Embryonic facial prominence (tissue), 1 donor: ENCODE measurements around the gene CANX.
"Not testable (repeated sequence)": the region's sequence is repeated elsewhere in the genome, so short reads cannot be mapped to it uniquely, and the experiment has no call there.

Experiments
- DNase-seq: peaks from one replicate; pipeline ENCODE4 v3.0.0-alpha.2; 2016; ENCODE audit errors: extremely low spot score

CANX gene, protein sequence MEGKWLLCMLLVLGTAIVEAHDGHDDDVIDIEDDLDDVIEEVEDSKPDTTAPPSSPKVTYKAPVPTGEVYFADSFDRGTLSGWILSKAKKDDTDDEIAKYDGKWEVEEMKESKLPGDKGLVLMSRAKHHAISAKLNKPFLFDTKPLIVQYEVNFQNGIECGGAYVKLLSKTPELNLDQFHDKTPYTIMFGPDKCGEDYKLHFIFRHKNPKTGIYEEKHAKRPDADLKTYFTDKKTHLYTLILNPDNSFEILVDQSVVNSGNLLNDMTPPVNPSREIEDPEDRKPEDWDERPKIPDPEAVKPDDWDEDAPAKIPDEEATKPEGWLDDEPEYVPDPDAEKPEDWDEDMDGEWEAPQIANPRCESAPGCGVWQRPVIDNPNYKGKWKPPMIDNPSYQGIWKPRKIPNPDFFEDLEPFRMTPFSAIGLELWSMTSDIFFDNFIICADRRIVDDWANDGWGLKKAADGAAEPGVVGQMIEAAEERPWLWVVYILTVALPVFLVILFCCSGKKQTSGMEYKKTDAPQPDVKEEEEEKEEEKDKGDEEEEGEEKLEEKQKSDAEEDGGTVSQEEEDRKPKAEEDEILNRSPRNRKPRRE

DNA sequence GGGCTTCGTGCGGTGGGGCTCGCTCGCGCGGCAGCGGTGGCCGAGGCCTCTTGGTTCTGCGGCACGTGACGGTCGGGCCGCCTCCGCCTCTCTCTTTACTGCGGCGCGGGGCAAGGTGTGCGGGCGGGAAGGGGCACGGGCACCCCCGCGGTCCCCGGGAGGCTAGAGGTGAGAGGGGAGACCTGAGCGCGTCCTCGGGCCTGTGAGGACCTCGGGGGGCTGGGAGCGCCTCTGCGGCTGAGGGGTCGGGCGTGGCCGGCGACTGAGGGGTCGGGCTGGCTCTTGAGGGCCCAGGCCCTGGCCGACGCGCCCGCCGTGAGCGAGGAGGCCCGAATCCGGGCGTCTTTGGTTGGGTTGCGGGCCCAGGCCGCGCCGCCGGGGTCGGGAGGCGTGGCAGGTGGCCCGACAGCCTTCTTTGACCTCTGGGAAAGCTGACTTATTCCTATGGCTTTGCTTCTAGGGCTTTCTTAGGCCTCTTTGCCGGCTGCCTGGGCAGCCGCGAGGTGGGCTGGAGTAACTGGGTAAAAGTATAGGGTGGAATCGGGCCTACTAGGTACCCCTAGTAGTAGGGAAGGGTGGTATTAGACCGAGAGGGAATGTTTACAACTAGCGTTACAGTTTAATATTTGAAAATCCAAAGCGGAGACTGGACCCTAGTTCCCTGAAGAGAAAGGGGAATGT, at the start of gene CANX:
Gene CANX, plus strand, starts transcription at position 33 of the 681 bp plus-strand sequence. CDS start 6,715 bp downstream, outside the sequence.
- DNase-seq: no peak

DNA sequence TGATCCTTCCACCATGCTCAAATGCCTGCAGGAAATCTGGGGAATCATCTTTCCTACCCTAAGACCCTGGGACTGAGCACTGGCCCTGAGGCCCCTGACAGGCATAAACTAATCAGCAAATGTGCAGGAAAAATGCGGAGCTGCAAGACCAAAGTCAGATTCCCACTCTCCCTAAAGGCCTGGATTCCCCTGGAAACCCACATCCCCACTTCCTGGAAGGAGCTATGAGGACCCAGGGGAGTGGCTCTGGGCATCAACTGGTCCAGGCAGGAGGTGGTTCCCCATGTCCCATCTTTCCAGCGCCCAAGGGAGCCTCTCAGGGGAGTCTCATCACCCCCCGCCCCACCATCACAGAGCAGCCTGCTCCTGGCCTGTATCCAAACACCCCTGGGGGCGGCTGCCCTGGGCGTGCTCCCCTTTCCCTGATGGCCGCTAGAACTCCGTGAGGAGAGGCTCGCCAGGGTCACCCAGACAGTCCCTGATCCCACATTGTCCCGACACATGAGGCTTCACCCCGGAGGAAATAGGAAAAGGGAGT, 49.5 kb upstream of the CANX start:
- DNase-seq: not testable (repeated sequence)

DNA sequence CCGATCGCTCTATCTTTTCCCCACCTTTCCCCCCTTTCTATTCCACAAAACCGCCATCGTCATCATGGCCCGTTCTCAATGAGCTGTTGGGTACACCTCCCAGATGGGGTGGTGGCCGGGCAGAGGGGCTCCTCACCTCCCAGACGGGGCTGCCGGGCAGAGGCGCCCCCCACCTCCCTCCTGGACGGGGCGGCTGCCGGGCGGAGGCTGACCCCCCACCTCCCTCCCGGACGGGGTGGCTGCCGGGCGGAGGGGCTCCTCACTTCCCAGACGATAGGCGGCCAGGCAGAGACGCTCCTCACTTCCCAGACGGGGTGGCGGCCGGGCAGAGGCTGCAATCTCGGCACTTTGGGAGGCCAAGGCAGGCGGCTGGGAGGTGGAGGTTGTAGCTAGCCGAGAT, 48.5 kb upstream of the CANX start:
- DNase-seq: not testable (repeated sequence)

DNA sequence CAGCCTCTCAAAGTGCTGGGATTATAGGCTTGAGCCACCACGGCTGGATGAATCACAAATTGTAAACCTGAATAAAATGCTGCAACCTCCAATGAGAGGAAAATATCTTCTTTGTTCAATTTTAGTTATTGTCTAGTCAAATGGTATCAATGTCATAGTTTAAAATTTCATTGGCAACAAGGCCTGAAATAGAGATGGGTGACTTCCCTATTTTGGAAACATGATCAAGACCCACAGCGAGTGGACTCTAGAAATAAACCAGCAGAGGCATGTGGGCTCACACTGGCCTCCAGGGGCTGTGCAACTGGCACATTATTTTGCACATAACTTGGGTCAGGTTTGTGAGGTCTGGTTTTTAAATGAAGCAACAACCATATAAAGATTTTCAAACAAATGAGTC, 45.6 kb upstream of the CANX start:
- not testable (repeated sequence) for DNase-seq

DNA sequence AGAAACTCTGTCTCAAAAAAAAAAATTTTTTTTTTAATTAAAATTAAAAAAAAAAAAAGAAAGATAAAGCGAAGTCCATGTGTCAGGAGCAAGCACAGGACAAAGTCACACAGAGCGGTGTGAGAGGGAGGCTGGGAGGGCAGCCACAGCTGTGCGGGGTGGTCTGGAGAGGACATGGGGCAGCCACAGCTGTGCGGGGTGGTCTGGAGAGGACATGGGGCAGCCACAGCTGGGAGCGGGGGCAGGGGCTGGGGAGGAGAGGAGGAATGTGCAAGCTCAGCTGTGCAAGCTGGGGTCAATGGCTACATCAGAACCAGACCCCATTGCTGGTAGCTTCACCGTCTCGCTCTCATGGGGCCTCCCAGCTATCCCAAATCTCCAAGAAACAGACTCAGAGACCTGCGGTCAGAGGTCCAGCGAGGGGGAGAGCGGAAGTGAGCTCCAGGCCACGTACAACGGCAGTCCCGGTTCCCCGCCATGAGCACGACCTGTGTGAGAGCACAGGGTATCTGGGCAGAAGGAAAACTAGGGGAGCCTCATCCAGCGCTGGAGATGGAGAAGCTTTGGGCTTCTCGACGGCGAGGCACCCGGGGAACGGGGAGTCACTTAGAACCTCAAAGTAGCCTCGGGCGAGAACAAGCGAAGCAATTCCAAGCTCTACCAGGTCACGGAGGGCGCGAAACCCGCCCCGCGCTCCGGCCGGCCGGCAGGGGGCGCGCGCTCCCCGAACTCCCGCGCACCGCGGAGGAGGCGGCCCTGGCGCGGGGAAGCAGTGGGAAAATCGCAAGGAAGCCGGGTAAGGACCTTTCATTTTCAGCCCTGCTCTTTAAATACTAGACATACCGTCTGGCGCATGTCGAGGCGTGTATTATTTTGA, 41.2 kb upstream of the CANX start:
- DNase-seq: not testable (repeated sequence)

DNA sequence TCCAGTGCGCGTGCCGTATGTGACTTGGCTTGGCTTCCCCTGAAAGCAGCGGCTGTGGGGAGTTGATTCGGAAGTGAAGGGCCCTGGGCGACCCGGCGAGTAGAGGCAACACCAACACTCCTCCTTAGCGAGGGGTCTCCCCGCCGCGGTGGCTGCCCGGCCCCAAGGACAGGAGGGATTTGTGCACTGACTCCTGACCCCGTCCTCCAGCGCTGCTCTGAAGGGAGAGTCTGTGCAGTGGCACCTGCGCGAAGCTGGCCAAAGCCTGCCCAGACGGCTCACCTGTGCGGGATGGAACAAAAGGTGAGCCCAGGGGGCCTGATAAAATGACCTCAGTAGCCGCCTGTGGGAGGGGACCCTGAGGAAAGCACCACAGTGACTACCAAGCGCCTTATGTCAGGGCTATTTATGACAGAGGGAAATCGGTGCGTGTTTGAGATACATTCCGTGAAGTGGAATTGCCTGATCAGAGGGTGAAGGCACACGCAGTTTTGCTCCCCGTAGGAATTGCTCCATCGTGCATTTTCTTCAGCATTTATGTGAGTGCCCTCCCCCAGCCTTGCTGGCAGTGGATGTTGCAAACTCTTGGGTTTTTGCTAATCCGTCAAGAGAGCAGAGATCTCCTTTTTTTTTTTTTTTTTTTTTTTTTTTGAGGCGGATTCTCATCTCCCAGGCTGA, 40.4 kb upstream of the CANX start:
- DNase-seq: not testable (repeated sequence)

DNA sequence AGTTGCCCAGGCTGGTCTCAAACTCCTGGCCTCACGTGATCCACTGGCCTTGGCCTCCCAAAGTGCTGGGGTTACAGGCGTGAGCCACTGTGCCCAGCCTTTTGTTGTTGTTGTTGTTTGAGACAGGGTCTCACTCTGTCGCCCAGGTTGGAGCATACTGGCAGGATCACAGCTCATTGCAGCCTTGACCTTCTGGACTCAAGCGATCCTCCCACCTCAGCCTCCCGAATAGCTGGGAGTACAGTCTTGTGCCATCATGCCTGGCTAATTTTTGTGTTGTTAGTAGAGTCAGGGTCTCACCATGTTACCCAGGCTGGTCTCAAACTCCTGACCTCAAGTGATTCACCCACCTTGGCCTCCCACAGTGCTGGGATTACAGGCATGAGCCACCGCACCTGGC, 37.1 kb upstream of the CANX start:
- DNase-seq: not testable (repeated sequence)

DNA sequence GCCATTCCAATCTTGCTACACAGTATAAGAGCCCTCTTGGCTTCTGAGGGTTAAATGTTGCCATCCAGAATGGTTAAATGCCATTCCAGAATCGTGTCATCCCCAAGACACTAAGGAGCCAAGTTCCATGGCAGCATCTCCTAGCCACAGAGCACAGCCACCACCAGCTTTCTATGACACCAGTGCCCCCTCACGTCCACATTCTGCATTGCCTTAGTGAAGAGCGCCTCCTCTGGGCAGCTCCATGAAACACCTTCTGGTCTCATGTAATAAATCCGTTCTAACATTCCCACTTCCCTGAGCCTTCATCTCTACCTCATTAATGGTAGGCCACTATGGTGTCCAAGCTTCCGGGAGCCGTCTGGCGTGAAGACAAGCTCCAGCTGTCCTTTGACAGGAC, 30.4 kb upstream of the CANX start:
- no peak for DNase-seq

DNA sequence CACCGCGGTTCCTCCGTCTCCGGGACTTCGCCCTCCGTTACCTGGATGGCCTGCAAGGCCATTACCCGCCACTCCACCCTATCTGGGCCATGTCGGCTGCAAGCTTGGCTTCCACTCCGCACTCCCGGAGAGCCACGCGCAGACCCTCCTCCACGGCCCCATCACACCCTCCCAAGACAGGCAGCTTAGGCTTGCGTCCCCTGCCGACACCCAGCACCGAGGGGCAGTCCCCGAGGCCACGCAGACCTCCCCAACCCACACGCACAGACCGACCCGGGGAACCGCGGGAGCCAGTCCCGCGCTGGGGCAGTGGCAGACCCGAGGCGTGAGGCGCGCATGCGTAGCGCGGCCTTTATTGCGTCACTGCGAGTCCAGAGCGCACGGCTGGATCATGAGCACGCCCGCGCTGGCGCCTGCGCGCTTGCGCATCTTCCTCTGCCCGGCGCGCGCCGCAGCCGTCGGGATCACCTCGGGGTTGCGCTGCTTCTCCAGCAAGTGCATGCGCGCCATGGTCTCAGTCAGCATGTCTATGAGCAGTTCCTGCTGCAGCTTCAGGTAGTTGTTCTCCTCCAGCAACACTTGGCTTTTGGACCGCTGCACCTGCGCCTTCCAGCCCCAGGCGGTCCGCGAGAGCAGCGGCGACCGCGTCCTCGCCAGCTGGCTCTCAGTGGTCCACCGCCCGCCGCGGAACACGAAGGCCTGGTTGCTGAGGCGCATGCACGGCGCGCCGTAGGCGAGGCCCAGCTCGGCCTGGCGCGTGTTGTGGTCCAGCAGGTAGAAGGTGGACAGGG, 20.3 kb upstream of the CANX start:
- DNase-seq: peak; percentile 86

DNA sequence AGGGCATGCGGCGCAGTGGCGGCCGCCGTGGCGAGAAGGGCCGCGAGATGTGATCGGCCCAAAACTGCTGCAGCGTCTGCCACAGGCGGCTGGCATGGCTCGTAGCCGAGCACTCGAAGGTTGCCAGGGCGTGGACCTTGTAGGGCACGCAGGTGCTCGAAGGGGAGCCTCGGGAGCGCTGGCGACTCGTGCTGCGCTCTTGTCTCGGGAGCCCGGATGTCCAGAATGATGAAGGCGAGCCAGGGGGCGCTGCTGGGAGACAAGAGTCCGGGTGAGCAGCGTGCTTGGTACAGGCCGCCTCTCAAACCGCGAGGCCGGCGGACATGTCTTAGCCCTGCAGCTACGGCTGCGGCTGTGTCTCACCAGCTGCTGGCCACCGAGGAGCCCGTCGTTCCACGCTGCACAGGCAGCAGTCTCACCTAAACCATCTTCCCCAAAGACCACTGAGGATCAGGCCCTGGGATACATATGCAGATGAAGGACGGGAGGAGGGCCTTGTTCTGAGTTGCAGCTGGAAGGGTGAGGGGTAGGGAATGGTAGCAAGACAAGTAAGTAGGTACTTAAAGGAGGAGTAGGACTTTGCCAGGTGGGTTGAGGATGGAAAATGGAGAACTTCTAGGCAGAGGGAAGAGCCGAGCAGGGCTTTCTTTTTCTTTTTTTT, 19.6 kb upstream of the CANX start:
- peak; percentile 31 for DNase-seq

DNA sequence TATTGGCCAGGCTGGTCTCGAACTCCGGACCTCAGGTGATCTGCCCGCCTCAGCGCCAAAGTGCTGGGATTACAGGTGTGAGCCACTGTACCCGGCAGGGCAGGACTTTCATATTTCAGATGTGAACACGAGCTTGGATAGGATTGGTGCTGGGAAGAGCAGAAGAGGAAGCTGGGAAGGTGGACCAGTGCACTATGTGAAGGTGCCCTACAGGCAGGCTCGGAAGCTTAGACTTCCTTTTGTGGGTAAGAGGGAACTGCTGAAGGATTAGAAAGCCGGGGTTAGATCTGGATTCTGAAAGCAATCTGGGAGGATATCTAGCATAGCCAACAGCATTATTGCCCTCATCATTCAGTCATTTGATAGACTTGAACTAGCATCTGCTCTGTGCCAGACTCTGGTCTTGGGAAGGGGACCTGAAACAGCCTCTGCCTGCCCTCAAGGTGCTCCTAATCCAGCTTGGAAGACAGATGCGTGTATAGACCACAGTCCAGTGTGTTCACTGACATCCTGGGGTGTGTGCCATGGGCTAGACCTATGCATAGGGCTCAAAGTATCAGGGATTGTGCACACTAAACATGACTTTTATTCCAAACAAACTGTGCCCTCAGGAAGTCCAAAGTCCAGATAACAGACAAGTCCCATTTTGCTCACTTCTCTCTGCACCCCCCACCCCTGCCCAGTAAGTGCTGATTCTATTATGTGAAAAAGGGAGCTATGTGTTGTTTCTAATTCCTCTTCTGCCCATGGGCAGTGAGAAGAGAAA, 18.6 kb upstream of the CANX start:
- no peak for DNase-seq

DNA sequence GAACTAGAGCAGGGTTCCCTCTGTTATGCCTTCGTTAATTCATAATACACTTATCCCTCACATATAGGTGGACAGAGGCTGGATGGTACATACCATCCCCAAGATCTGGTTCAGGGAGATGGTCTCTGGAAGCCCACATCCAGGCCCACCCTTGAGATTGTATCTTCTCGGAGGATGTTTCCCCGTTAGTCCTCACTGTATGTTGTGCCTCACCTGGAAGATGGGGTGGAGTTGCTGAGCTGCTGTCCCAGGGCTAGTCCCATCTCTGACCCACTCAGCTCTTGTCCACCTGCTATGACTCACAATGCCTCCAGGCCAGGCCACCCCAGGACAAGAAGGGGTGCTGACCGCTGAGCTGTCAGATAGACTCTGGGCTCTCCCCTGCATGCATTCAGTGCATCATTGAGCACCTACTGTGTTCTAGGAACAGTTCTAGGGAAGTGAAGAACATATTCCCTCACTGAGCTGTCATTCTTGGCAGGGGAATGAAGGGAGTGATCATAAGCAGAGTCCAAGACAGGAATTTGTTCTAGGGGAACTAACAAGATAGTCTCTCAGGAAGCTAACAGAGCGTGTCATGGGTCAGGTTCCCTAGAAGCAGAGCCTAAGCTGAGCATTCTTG, 17.9 kb upstream of the CANX start, which contains the start of gene CBY3:
Gene CBY3, minus strand, starts transcription at position 255 of the 622 bp plus-strand sequence. Its CDS starts 116 bp downstream, at position 139.
- no peak for DNase-seq

DNA sequence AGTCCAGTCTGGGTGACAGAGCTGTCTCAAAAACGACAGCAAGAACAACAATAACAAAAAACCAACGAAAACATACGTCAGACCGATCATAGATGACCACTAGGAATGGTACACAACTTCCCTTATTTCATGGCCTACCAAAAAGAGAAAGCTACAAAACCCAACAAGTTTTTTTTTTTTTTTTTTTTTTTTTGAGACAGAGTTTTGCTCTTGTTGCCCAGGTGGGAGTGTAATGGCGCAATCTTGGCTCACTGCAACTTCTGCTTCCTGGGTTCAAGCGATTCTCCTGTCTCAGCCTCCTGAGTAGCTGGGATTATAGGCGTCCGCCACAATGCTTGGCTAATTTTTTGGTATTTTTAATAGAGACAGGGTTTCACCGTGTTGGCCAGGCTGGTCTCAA, 9.6 kb upstream of the CANX start:
- not testable (repeated sequence) for DNase-seq

DNA sequence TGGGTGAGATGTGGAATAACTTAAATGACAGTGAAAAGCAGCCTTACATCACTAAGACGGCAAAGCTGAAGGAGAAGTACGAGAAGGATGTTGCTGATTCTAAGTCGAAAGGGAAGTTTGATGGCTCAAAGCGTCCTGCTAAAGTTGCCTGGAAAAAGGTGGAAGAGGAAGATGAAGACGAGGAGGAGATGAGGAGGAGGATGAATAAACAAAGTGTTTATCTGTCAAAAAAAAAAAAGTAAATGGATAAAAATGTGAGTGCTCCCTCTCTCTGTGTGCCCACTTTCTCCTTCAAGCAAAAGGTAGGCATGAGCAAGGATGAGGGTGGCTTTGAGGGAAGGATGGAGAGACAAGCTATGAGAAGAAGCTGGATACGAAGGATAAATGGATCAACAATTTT, 4.2 kb upstream of the CANX start:
- no peak for DNase-seq

DNA sequence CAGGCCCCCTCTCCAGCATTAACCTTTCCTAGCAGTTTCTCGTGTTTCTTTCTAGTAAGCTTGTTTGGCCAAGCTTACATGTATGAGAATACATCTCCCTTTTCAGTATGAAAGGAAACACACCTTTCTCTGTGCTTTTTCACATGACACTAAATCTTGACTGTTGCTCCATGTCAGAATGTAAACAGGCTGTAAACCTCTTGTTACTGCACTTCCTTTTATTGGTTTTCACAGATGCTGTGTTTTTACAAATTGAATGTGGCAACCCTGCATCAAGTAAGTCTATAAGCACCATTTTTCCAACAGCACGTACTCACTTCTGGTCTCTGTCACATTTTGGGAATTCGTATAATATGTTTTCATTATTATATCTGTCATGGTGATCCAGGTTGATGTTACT, 2.2 kb upstream of the CANX start:
- DNase-seq: no peak

DNA sequence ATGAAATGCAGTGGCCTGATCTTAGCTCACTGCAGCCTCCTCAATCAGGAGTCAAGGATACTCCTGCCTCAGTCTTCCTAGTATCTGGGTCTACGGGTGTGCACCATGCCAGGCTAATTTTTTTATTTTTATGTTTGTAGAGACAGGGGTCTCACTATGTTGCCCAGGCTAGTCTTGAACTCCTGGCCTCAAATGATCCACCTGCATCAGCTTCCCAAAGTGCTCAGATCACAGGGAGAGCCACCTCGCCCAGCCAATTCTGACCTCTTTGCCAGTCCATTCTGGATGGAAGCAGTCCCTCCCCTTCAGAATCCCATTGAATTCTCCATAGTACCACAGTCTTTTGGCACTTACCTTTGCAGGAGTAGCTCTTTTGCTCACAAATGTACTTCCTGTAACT, 1.7 kb upstream of the CANX start:
- DNase-seq: no peak

DNA sequence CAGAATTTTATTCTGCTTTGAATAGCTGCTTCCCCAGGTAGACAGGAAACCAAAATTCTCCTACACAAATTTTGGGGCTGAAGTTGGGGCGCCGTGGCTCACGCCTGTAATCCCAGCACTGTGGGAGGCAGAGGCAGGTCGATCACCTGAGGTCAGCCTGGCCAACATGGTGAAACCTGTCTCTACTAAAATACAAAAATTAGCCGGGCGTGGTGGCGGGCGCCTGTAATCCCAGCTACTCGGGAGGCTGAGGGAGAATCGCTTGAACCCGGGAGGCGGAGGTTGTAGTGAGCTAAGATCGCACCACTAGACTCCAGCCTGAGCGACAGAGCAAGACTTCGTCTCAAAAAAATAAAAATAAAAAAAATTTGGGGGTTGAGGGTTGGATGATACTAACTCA, 1.2 kb upstream of the CANX start:
- not testable (repeated sequence) for DNase-seq
